Measurements from ENCODE around the gene RGS6. TPM values are rescaled to one million over a fixed set of nuclear protein-coding genes. Genes with fewer than 3 reads are reported as not detected.

The RGS6 gene
- total RNA-seq, 2 experiments from 2014 or later: not detected

DNA sequence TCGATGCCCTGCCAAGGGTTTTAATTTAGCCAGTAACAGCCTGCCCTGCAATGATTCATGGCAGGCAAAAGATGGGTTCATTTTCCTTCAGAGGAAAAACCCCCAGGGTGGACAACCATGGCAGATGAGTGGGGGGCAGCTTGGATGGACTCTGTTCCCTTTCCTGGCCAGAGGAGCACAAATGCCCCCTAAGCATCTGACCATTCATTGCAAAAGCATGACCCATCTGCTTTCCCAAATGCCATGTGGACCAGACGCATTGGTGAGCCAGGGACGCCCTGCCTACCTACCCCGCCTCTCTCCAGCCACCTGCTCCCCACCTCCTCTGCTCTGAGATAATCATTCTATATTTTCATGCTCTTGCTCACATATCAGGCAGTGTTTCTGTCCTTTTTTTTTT lies 679.8 kb downstream of the RGS6 start:
- TF ChIP-seq EZH2phosphoT487 (IDR thresholded peaks at IDR 0.05; ENCODE audit: borderline replicate concordance, low read depth, low read length): no peak
- TF ChIP-seq, protein P1, sequence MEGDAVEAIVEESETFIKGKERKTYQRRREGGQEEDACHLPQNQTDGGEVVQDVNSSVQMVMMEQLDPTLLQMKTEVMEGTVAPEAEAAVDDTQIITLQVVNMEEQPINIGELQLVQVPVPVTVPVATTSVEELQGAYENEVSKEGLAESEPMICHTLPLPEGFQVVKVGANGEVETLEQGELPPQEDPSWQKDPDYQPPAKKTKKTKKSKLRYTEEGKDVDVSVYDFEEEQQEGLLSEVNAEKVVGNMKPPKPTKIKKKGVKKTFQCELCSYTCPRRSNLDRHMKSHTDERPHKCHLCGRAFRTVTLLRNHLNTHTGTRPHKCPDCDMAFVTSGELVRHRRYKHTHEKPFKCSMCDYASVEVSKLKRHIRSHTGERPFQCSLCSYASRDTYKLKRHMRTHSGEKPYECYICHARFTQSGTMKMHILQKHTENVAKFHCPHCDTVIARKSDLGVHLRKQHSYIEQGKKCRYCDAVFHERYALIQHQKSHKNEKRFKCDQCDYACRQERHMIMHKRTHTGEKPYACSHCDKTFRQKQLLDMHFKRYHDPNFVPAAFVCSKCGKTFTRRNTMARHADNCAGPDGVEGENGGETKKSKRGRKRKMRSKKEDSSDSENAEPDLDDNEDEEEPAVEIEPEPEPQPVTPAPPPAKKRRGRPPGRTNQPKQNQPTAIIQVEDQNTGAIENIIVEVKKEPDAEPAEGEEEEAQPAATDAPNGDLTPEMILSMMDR (conservative IDR thresholded peaks at IDR 0.05; ENCODE audit: low read length): no peak
- Histone ChIP-seq H3K9me2 (ENCODE audit: insufficient read depth, low read length) (no peaks in the 10 kb centered on the region), H3K4me2 (ENCODE audit: low read length) (no peak overlapping the region), H3K36me3 (ENCODE audit: insufficient read depth, low read length) (no peaks in the 10 kb centered on the region), H3K79me2 (ENCODE audit: insufficient read depth, low read depth, low read length) (no peaks in the 10 kb centered on the region), H3K9me3 (ENCODE audit: low read length) (no peaks in the 10 kb centered on the region), H3K27ac (ENCODE audit: low read depth, low read length, poor library complexity, severe bottlenecking) (no peak overlapping the region), H2AFZ (ENCODE audit: low read length) (no peak overlapping the region), H3K4me1 (ENCODE audit: insufficient read depth, low read length, poor library complexity, severe bottlenecking) (no peaks in the 10 kb centered on the region), H3K4me3 (ENCODE audit: low read depth, low read length, poor library complexity, severe bottlenecking) (no peak overlapping the region), H4K20me1 (ENCODE audit: insufficient read depth, low read length) (no peaks in the 10 kb centered on the region)
- CTCF ChIA-PET (ENCODE audit: unreplicated experiment): no interaction called here
- no TSS peak for BruUV-seq (replicated peaks)
- DNase-seq (ENCODE audit: low spot score): no peak
- POLR2A ChIA-PET: no interaction called here
- intact Hi-C loops (cut with micrococcal nuclease; ENCODE audit: unreplicated experiment): no loop called here

DNA sequence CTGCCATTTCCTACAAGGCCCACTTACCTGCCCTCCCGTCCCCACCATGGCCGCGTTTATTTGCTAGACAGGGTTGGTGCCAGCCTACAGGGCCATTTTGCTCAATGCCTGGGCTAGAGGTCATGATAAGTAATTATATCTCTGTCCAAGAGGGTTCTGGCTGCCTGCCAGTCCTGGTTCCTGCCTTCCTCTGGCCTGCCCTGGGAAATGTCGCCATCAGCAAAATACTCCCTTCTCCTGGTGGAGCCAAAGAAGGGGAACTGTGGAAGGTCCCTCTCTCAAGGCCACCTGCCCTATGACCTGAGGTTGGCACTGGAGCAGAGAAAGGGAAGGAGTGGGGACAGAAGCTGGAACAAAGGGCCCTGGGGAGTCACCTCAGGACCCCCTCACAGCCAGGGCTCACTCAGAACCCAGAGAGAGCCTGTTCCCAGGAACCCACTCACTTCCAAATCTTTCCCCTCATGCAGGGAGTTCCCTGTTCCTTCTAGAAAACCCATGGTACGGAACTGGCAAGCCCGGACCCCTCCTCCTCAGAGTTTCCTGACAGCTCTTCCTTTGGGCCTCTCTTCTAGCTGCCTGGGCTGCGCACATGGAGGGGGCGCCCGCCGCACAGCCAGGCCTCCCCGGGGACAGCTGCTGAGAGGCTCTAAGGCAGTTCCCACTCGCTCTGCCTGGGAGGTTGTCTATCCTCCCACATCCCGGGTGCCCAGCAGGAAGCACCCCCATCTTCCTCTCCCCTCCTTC lies 681.2 kb downstream of the RGS6 start:
- no peaks in the 10 kb centered on the region for H3K9me2 ChIP-seq (ENCODE audit: insufficient read depth, low read length)
- no peaks in the 10 kb centered on the region for H3K36me3 ChIP-seq (ENCODE audit: insufficient read depth, low read length)
- H4K20me1 ChIP-seq (ENCODE audit: insufficient read depth, low read length): no peaks in the 10 kb centered on the region
- no peaks in the 10 kb centered on the region for H3K79me2 ChIP-seq (ENCODE audit: insufficient read depth, low read depth, low read length)
- H2AFZ ChIP-seq (ENCODE audit: low read length): no peak overlapping the region
- CTCF ChIA-PET (ENCODE audit: unreplicated experiment): no interaction called here
- no peaks in the 10 kb centered on the region for H3K4me1 ChIP-seq (ENCODE audit: insufficient read depth, low read length, poor library complexity, severe bottlenecking)
- no TSS peak for BruUV-seq (replicated peaks)
- DNase-seq (ENCODE audit: low spot score): no peak
- TF ChIP-seq, protein P1 (conservative IDR thresholded peaks at IDR 0.05; ENCODE audit: low read length): no peak
- TF ChIP-seq EZH2phosphoT487 (IDR thresholded peaks at IDR 0.05; ENCODE audit: borderline replicate concordance, low read depth, low read length): no peak
- POLR2A ChIA-PET: no interaction called here
- no peaks in the 10 kb centered on the region for H3K9me3 ChIP-seq (ENCODE audit: low read length)
- no peak overlapping the region for H3K27ac ChIP-seq (ENCODE audit: low read depth, low read length, poor library complexity, severe bottlenecking)
- intact Hi-C loops (cut with micrococcal nuclease; ENCODE audit: unreplicated experiment): no loop called here
- H3K4me2 ChIP-seq (ENCODE audit: low read length): no peak overlapping the region
- H3K4me3 ChIP-seq (ENCODE audit: low read depth, low read length, poor library complexity, severe bottlenecking): no peak overlapping the region

DNA sequence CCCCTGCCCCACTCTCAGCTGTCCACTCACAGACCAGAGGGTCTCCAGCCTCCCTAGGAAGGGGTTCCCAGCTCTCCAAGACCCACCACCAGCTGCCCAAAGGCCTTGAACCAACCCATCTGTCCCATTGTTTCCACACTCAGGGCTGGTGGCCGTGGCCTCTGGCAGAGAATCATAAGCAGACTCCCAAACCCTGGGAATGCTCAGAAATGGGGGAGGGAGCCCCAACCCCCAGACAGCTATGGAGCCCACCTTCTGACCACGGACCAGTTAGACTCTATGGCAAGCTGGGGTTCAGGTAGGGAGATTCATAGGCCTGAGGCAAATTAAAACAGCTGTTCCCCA lies 681.7 kb downstream of the RGS6 start:
- intact Hi-C loops (cut with micrococcal nuclease; ENCODE audit: unreplicated experiment): no loop called here
- BruUV-seq (replicated peaks): no TSS peak
- H3K27ac ChIP-seq (ENCODE audit: low read depth, low read length, poor library complexity, severe bottlenecking): no peak overlapping the region
- H3K4me1 ChIP-seq (ENCODE audit: insufficient read depth, low read length, poor library complexity, severe bottlenecking): no peaks in the 10 kb centered on the region
- no peak overlapping the region for H2AFZ ChIP-seq (ENCODE audit: low read length)
- POLR2A ChIA-PET: no interaction called here
- H3K9me2 ChIP-seq (ENCODE audit: insufficient read depth, low read length): no peaks in the 10 kb centered on the region
- DNase-seq (ENCODE audit: low spot score): no peak
- H3K36me3 ChIP-seq (ENCODE audit: insufficient read depth, low read length): no peaks in the 10 kb centered on the region
- no peaks in the 10 kb centered on the region for H4K20me1 ChIP-seq (ENCODE audit: insufficient read depth, low read length)
- no peaks in the 10 kb centered on the region for H3K9me3 ChIP-seq (ENCODE audit: low read length)
- H3K79me2 ChIP-seq (ENCODE audit: insufficient read depth, low read depth, low read length): no peaks in the 10 kb centered on the region
- H3K4me3 ChIP-seq (ENCODE audit: low read depth, low read length, poor library complexity, severe bottlenecking): no peak overlapping the region
- TF ChIP-seq EZH2phosphoT487 (IDR thresholded peaks at IDR 0.05; ENCODE audit: borderline replicate concordance, low read depth, low read length): no peak
- TF ChIP-seq, protein P1 (conservative IDR thresholded peaks at IDR 0.05; ENCODE audit: low read length): no peak
- no peak overlapping the region for H3K4me2 ChIP-seq (ENCODE audit: low read length)
- CTCF ChIA-PET (ENCODE audit: unreplicated experiment): no interaction called here

Data from OCI-LY7 (cell line).